Lower lobe of right lung (tissue), 2 donors: ENCODE results near the gene DPP9. TPM values are rescaled to one million over a fixed set of nuclear protein-coding genes. Genes with fewer than 3 reads are reported as not detected.

ENCODE experiments used
- ATAC-seq, 2 donors: fragments of 200-7000 bp; cut with Tn5 transposase; one replicate each; pipeline ENCODE4 v1.9.1; 2020 to 2022; ENCODE audit warnings: mild to moderate bottlenecking in 2 of 2, moderate library complexity in 2 of 2
- DNase-seq: peaks from one replicate; pipeline ENCODE4 v3.0.0-alpha.2; 2020
- H3K27ac ChIP-seq: fragments of 200-600 bp; one replicate; pipeline ENCODE4 v1.8.0; 2022
- H3K27me3 ChIP-seq: fragments of 200-600 bp; one replicate; pipeline ENCODE4 v1.8.0; 2022; ENCODE audit warnings: low read depth
- H3K36me3 ChIP-seq: fragments of 200-600 bp; one replicate; pipeline ENCODE4 v1.8.0; 2022; ENCODE audit warnings: mild to moderate bottlenecking
- H3K4me1 ChIP-seq: fragments of 200-600 bp; one replicate; pipeline ENCODE4 v1.8.0; 2022
- H3K4me3 ChIP-seq: fragments of 200-600 bp; one replicate; pipeline ENCODE4 v1.8.0; 2022; ENCODE audit warnings: mild to moderate bottlenecking
- H3K9me3 ChIP-seq: fragments of 200-600 bp; one replicate; pipeline ENCODE4 v1.8.0; 2022
- CTCF ChIP-seq: fragments of 200-600 bp; IDR thresholded peaks from one replicate; pipeline ENCODE4 v1.8.0; 2022; ENCODE audit warnings: antibody characterized with exemption, mild to moderate bottlenecking
- intact Hi-C: fragments of 100-400 bp; cut with DNase I; formaldehyde crosslinking; loops from one replicate; pipeline ENCODE4 v1.11.0; 2022
- long read RNA-seq: library from polyadenylated mRNA; unstranded; transcript quantifications from one replicate; pipeline ENCODE4 v2.0.0, GENCODE V29; 2021
- total RNA-seq: library from RNA; stranded (reverse); fragmentation: NEBNext Ultra II Directional; extraction: Animal tissue kit (Norgen Biotek cat#: 25700); gene quantifications from one replicate; pipeline ENCODE4 v1.2.1, GENCODE V29; 2021
- donor health status: DM: no; HTN: yes; CAD: no; lungs with severe emphysema.

Gene DPP9
- total RNA-seq, result 79.6 TPM
- long read RNA-seq, full-length matches to known transcripts, result 19 of 122 reads
- long read RNA-seq, partial matches to known transcripts, result 41 of 122 reads
- long read RNA-seq, other reads (novel, unspliced or antisense), result 62 of 122 reads

- peak; percentile 42 for TF ChIP-seq CTCF
- Histone ChIP-seq H3K27ac (peak within 1 kb of the TSS; percentile 90), H3K4me3 (peak within 1 kb of the TSS; percentile 93), H3K4me1 (peaks cover 33% of the 10 kb centered on the region), H3K9me3 (no peaks in the 10 kb centered on the region), H3K36me3 (peaks cover 30% of the 10 kb centered on the region), H3K27me3 (no peaks in the 10 kb centered on the region)
- peak; percentile 97 to 99 for ATAC-seq
- intact Hi-C loops, result no loop called here
- DNase-seq, result peak; percentile 98
Observed at GRCh38 chr19:4723595-4724514, at the start of gene DPP9. TSS of gene DPP9 (minus strand) at chr19:4723842. CDS start at chr19:4719906, 3,936 bp downstream.

GRCh38 chr19:4773047-4773640 lies 49.5 kb upstream of the DPP9 start:
- no peak overlapping the region for H3K27ac ChIP-seq
- no peaks in the 10 kb centered on the region for H3K9me3 ChIP-seq
- no peaks in the 10 kb centered on the region for H3K36me3 ChIP-seq
- ATAC-seq (no peak), DNase-seq (no peak)
- no peaks in the 10 kb centered on the region for H3K27me3 ChIP-seq
- no peak for TF ChIP-seq CTCF
- intact Hi-C loops, result no loop called here
- no peak overlapping the region for H3K4me3 ChIP-seq
- H3K4me1 ChIP-seq, result no peaks in the 10 kb centered on the region

GRCh38 chr19:4772566-4772965 lies 48.9 kb upstream of the DPP9 start:
- no peaks in the 10 kb centered on the region for H3K9me3 ChIP-seq
- TF ChIP-seq CTCF, result no peak
- no peaks in the 10 kb centered on the region for H3K4me1 ChIP-seq
- H3K36me3 ChIP-seq, result no peaks in the 10 kb centered on the region
- no peaks in the 10 kb centered on the region for H3K27me3 ChIP-seq
- no peak overlapping the region for H3K4me3 ChIP-seq
- DNase-seq (no peak), ATAC-seq (no peak)
- no peak overlapping the region for H3K27ac ChIP-seq
- intact Hi-C loops, result no loop called here

GRCh38 chr19:4768934-4769777 lies 45.5 kb upstream of the DPP9 start:
- no peak overlapping the region for H3K27ac ChIP-seq
- ATAC-seq (peak; percentile 72 to 92), DNase-seq (peak; percentile 75)
- TF ChIP-seq CTCF, result no peak
- peaks cover 10% of the 10 kb centered on the region for H3K27me3 ChIP-seq
- no peak overlapping the region for H3K4me3 ChIP-seq
- no peaks in the 10 kb centered on the region for H3K9me3 ChIP-seq
- intact Hi-C loops, result no loop called here
- no peaks in the 10 kb centered on the region for H3K4me1 ChIP-seq
- H3K36me3 ChIP-seq, result no peaks in the 10 kb centered on the region

GRCh38 chr19:4764393-4764660 lies 40.7 kb upstream of the DPP9 start:
- DNase-seq, result no peak
- no peak overlapping the region for H3K4me3 ChIP-seq
- no peak for ATAC-seq
- intact Hi-C loops, result no loop called here
- TF ChIP-seq CTCF, result no peak
- peaks cover 39% of the 10 kb centered on the region for H3K27me3 ChIP-seq
- H3K27ac ChIP-seq, result no peak overlapping the region
- no peaks in the 10 kb centered on the region for H3K36me3 ChIP-seq
- no peaks in the 10 kb centered on the region for H3K9me3 ChIP-seq
- peaks cover 6% of the 10 kb centered on the region for H3K4me1 ChIP-seq
